Gastroesophageal sphincter (tissue), 4 donors: ENCODE results near the gene TTLL3. TPM values are rescaled to one million over a fixed set of nuclear protein-coding genes. Genes with fewer than 3 reads are reported as not detected.

Experiments used
- ATAC-seq: fragments of 150-250 bp; one replicate; pipeline ENCODE4 v1.9.1; 2016; ENCODE audit warnings: mild to moderate bottlenecking, moderate library complexity
- H3K27ac ChIP-seq, 4 donors: fragments of 200-600 bp; sonication (generic) in 3 of 4; 1 replicate in 3 of 4; 2 replicates in 1 of 4; pipeline ENCODE4 v1.5.1; 2016 to 2019
- H3K27me3 ChIP-seq: fragments of 200-600 bp; sonication (generic); one replicate; pipeline ENCODE4 v1.5.1; 2019
- H3K36me3 ChIP-seq, 2 donors: fragments of 200-600 bp; sonication (generic); one replicate each; pipeline ENCODE4 v1.5.1; 2019; ENCODE audit warnings: control low read depth in 1 of 2
- H3K4me1 ChIP-seq, 3 donors: fragments of 200-600 bp; sonication (generic); 1 replicate in 2 of 3; 2 replicates in 1 of 3; pipeline ENCODE4 v1.5.1; 2016 to 2019; ENCODE audit warnings: control low read depth in 2 of 3
- H3K4me3 ChIP-seq, 2 donors: fragments of 200-600 bp; sonication (generic); one replicate each; pipeline ENCODE4 v1.5.1; 2019; ENCODE audit warnings: mild to moderate bottlenecking in 1 of 2, moderate library complexity in 1 of 2
- H3K9me3 ChIP-seq, 3 donors: fragments of 200-600 bp; sonication (generic); one replicate each; pipeline ENCODE4 v1.5.1; 2017 to 2019; ENCODE audit warnings: control low read depth in 2 of 3
- CTCF ChIP-seq, 4 experiments: fragments of 200-600 bp in 2 of 4; fragments of 450-650 bp in 2 of 4; sonication (generic) in 1 of 4; IDR thresholded peaks; one replicate each; pipeline ENCODE4 v1.5.1; 2017 to 2019; ENCODE audit warnings: antibody characterized with exemption in 4 of 4, mild to moderate bottlenecking in 2 of 4, moderate library complexity in 2 of 4
- EP300 ChIP-seq: sonication (generic); formaldehyde crosslinking; IDR thresholded peaks from one replicate; pipeline ENCODE4 v1.6.1; 2017; ENCODE audit warnings: antibody characterized with exemption, mild to moderate bottlenecking
- POLR2A ChIP-seq, 2 donors: fragments of 450-650 bp; IDR thresholded peaks; one replicate each; pipeline ENCODE4 v1.6.1; 2017; ENCODE audit warnings: antibody characterized with exemption in 2 of 2, mild to moderate bottlenecking in 2 of 2, moderate library complexity in 1 of 2
- POLR2AphosphoS5 ChIP-seq: sonication (generic); formaldehyde crosslinking; IDR thresholded peaks from one replicate; pipeline ENCODE4 v1.6.1; 2017; ENCODE audit warnings: antibody characterized with exemption
- WGBS, 2 donors: methylation state at CpG; one replicate each; pipeline ENCODE4 v1.1.5; 2018; ENCODE audit warnings: low coverage in 1 of 2; 5-methylcytosine and 5-hydroxymethylcytosine counted together
- total RNA-seq, 4 donors: library from RNA; depleted of rRNA; stranded (reverse); fragments of >200 nt; gene quantifications; one replicate each; pipeline ENCODE4 v1.1.0, GENCODE V29; 2016

Gene TTLL3
- 10 to 100 TPM in 3 of 4 donors, 1 to 10 TPM in 1; 6.2 to 71.3 (median 29.5) TPM for total RNA-seq

GRCh38 chr3:9809615-9810432 is at the start of gene TTLL3:
Gene TTLL3, plus strand, starts transcription at chr3:9810262. Its CDS starts 400 bp downstream, at chr3:9810662.
- 9 to 40% methylated on average over 1 to 6 of the region's 76 CpGs for WGBS, 2 donors
- peak; percentile 59 for TF ChIP-seq POLR2AphosphoS5
- peak in 2 of 4 experiments; percentile 21 for TF ChIP-seq CTCF (IDR thresholded peaks at IDR 0.05)
- peak; percentile 74 to 75 for TF ChIP-seq POLR2A (IDR thresholded peaks at IDR 0.05)
- TF ChIP-seq EP300, result no peak
- Histone ChIP-seq H3K27me3 (no peaks in the 10 kb centered on the region), H3K27ac (peak within 1 kb of the TSS; percentile 93 to 98 (median 95)), H3K4me3 (peak within 1 kb of the TSS; percentile 77 to 85), H3K9me3 (no peaks in the 10 kb centered on the region), H3K4me1 (peaks cover 0 to 31% (median 8%) of the 10 kb centered on the region in 3 donors), H3K36me3 (peaks cover 0 to 45% of the 10 kb centered on the region in 2 donors)
- ATAC-seq, result peak; percentile 90

- ATAC-seq, result no peak
- Histone ChIP-seq H3K27me3 (no peaks in the 10 kb centered on the region), H3K4me3 (no peak overlapping the region), H3K36me3 (peaks cover 0 to 98% of the 10 kb centered on the region in 2 donors), H3K9me3 (no peaks in the 10 kb centered on the region), H3K4me1 (peaks cover 0 to 3% (median 0%) of the 10 kb centered on the region in 3 donors), H3K27ac (no peak overlapping the region)
- WGBS, 2 donors, result 88 to 90% methylated on average over 7 to 10 of the region's 10 CpGs
- TF ChIP-seq EP300, result no peak
- no peak for TF ChIP-seq CTCF (IDR thresholded peaks at IDR 0.05)
- no peak for TF ChIP-seq POLR2AphosphoS5
- no peak for TF ChIP-seq POLR2A (IDR thresholded peaks at IDR 0.05)
Measured at GRCh38 chr3:9760779-9761505, 49.1 kb upstream of the TTLL3 start.

- Histone ChIP-seq H3K4me1 (peaks cover 0 to 13% (median 0%) of the 10 kb centered on the region in 3 donors), H3K4me3 (no peak overlapping the region), H3K27ac (no peak overlapping the region), H3K27me3 (no peaks in the 10 kb centered on the region), H3K9me3 (no peaks in the 10 kb centered on the region), H3K36me3 (peaks cover 0 to 98% of the 10 kb centered on the region in 2 donors)
- no peak for ATAC-seq
- WGBS, 2 donors, result 92 to 100% methylated on average over 1 to 5 of the region's 5 CpGs
- TF ChIP-seq POLR2AphosphoS5, result no peak
- no peak for TF ChIP-seq EP300
- no peak for TF ChIP-seq CTCF (IDR thresholded peaks at IDR 0.05)
- no peak for TF ChIP-seq POLR2A (IDR thresholded peaks at IDR 0.05)
Measured at GRCh38 chr3:9761919-9762318, 48.1 kb upstream of the TTLL3 start.

- WGBS, 2 donors, result 100% methylated on average over 1 of the region's 8 CpGs; no CpG with 5 or more reads in 1 of the 2 donors
- H3K36me3 ChIP-seq, result peaks cover 0 to 90% of the 10 kb centered on the region in 2 donors
- TF ChIP-seq POLR2AphosphoS5 (no peak), EP300 (no peak), CTCF (IDR thresholded peaks at IDR 0.05) (no peak), POLR2A (IDR thresholded peaks at IDR 0.05) (no peak)
- peaks cover 0 to 22% (median 6%) of the 10 kb centered on the region in 3 donors for H3K4me1 ChIP-seq
- no peaks in the 10 kb centered on the region for H3K27me3 ChIP-seq
- no peak for ATAC-seq
- H3K27ac ChIP-seq, result no peak overlapping the region
- no peaks in the 10 kb centered on the region for H3K9me3 ChIP-seq
- H3K4me3 ChIP-seq, result no peak overlapping the region
Measured at GRCh38 chr3:9762871-9763270, 47.2 kb upstream of the TTLL3 start.
